HEK293 (cell line): ENCODE results near the gene PDCD7.

Experiments used
- CTCF ChIA-PET: fragments of 350-600 bp; formaldehyde crosslinking; extraction: SDS; loops from one replicate; lab custom pipeline; 2021; ENCODE audit warnings: antibody characterized with exemption; lab: Yijun Ruan, JAX
- POLR2A ChIA-PET: fragments of 300-600 bp; formaldehyde crosslinking; extraction: SDS; loops from one replicate; lab custom pipeline; 2020; ENCODE audit warnings: antibody characterized with exemption, inconsistent platforms; lab: Yijun Ruan, JAX
- H3K27ac ChIP-seq: fragments of 200-500 bp; sonication (Bioruptor generic); 2 replicates; pipeline ENCODE4 v1.5.1; 2014; ENCODE audit warnings: low read depth, low read length, control low read depth, inconsistent platforms; ENCODE audit errors: extremely low read depth
- H3K36me3 ChIP-seq, 2 experiments: fragments of 200-500 bp in 1 of 2; sonication (Bioruptor generic) in 1 of 2; 1 replicate in 1 of 2; 2 replicates in 1 of 2; pipeline ENCODE4 v1.5.1; 2014 to 2017; ENCODE audit warnings: inconsistent platforms in 2 of 2, low read length in 2 of 2; ENCODE audit not compliant: control insufficient read depth in 2 of 2, insufficient read depth in 1 of 2
- H3K4me1 ChIP-seq: fragments of 200-500 bp; sonication (Bioruptor generic); 2 replicates; pipeline ENCODE4 v1.5.1; 2014; ENCODE audit warnings: mild to moderate bottlenecking, low read length, inconsistent platforms; ENCODE audit not compliant: control insufficient read depth, insufficient read depth
- H3K4me3 ChIP-seq: 2 replicates; pipeline ENCODE4 v1.5.1; 2011; ENCODE audit warnings: low read depth, mild to moderate bottlenecking, control low read depth, low read length, moderate library complexity
- H3K9me3 ChIP-seq: fragments of 200-500 bp; sonication (Bioruptor generic); 2 replicates; pipeline ENCODE4 v1.5.1; 2014; ENCODE audit warnings: low read depth, low read length, inconsistent platforms; ENCODE audit not compliant: control insufficient read depth, insufficient read depth
- KLF7 ChIP-seq: fragments of 450-650 bp; formaldehyde crosslinking; IDR thresholded peaks from 2 replicates; pipeline ENCODE4 v1.5.1; 2016; ENCODE audit warnings: missing biosample characterization, missing genetic modification characterization, borderline replicate concordance
- KLF8 ChIP-seq: fragments of 450-650 bp; formaldehyde crosslinking; IDR thresholded peaks from 2 replicates; pipeline ENCODE4 v1.5.1; 2016; ENCODE audit warnings: missing biosample characterization, missing genetic modification characterization
- SCRT1 ChIP-seq: fragments of 450-650 bp; formaldehyde crosslinking; IDR thresholded peaks from 2 replicates; pipeline ENCODE4 v1.5.1; 2016; ENCODE audit warnings: missing biosample characterization, missing genetic modification characterization, borderline replicate concordance
- WT1 ChIP-seq: fragments of 450-650 bp; formaldehyde crosslinking; IDR thresholded peaks from 2 replicates; pipeline ENCODE4 v1.5.1; 2016; ENCODE audit warnings: missing biosample characterization, missing genetic modification characterization
- YY2 ChIP-seq: fragments of 450-650 bp; formaldehyde crosslinking; IDR thresholded peaks from 2 replicates; pipeline ENCODE4 v1.5.1; 2016; ENCODE audit warnings: missing biosample characterization, missing genetic modification characterization
- ZNF140 ChIP-seq: fragments of 450-650 bp; formaldehyde crosslinking; IDR thresholded peaks from 2 replicates; pipeline ENCODE4 v1.5.1; 2016; ENCODE audit warnings: missing biosample characterization, missing genetic modification characterization
- ZNF426 ChIP-seq: fragments of 450-650 bp; formaldehyde crosslinking; IDR thresholded peaks from 2 replicates; pipeline ENCODE4 v1.5.1; 2017; ENCODE audit warnings: missing biosample characterization, missing genetic modification characterization, mild to moderate bottlenecking, inconsistent platforms, moderate library complexity
- ZNF521 ChIP-seq: fragments of 450-650 bp; formaldehyde crosslinking; IDR thresholded peaks from 2 replicates; pipeline ENCODE4 v1.5.1; 2017; ENCODE audit warnings: missing biosample characterization, mild to moderate bottlenecking, missing genetic modification characterization
- ZNF654 ChIP-seq: fragments of 450-650 bp; formaldehyde crosslinking; IDR thresholded peaks from 2 replicates; pipeline ENCODE4 v1.5.1; 2016; ENCODE audit warnings: low read depth, missing biosample characterization, missing genetic modification characterization
- TF ChIP-seq, protein P1 (sequence below): fragments of 450-650 bp; formaldehyde crosslinking; IDR thresholded peaks from 2 replicates; pipeline ENCODE4 v1.5.1; 2016; ENCODE audit warnings: missing biosample characterization, missing genetic modification characterization
- TF ChIP-seq, protein P2 (sequence below): fragments of 450-650 bp; formaldehyde crosslinking; IDR thresholded peaks from 2 replicates; pipeline ENCODE4 v1.5.1; 2016; ENCODE audit warnings: missing biosample characterization, missing genetic modification characterization, borderline replicate concordance
- TF ChIP-seq, protein P3 (sequence below): fragments of 450-650 bp; formaldehyde crosslinking; IDR thresholded peaks from 2 replicates; pipeline ENCODE4 v1.5.1; 2016; ENCODE audit warnings: missing biosample characterization, missing genetic modification characterization

The PDCD7 gene

GRCh38 chr15:65067645-65068402 is 65.8 kb downstream of the PDCD7 start, which contains the start of gene RASL12:
Gene RASL12 (minus strand): TSS chr15:65067991. CDS start chr15:65067835, 156 bp downstream.
- ChIA-PET POLR2A (interaction anchor here (0.7 kb wide), 1 partner anchor 429 kb away, joined by 3 read pairs; no protein-coding TSS in a partner anchor), CTCF (interaction anchor here (1.1 to 1.5 kb wide), 2 partner anchors 14 to 15 kb away, joined by 3 to 8 read pairs; no protein-coding TSS in a partner anchor)
- Histone ChIP-seq H3K4me3 (no peak within 1 kb of the TSS), H3K9me3 (no peaks in the 10 kb centered on the region), H3K36me3 (no peaks in the 10 kb centered on the region), H3K4me1 (no peaks in the 10 kb centered on the region), H3K27ac (no peak within 1 kb of the TSS)
- TF ChIP-seq, protein P1, sequence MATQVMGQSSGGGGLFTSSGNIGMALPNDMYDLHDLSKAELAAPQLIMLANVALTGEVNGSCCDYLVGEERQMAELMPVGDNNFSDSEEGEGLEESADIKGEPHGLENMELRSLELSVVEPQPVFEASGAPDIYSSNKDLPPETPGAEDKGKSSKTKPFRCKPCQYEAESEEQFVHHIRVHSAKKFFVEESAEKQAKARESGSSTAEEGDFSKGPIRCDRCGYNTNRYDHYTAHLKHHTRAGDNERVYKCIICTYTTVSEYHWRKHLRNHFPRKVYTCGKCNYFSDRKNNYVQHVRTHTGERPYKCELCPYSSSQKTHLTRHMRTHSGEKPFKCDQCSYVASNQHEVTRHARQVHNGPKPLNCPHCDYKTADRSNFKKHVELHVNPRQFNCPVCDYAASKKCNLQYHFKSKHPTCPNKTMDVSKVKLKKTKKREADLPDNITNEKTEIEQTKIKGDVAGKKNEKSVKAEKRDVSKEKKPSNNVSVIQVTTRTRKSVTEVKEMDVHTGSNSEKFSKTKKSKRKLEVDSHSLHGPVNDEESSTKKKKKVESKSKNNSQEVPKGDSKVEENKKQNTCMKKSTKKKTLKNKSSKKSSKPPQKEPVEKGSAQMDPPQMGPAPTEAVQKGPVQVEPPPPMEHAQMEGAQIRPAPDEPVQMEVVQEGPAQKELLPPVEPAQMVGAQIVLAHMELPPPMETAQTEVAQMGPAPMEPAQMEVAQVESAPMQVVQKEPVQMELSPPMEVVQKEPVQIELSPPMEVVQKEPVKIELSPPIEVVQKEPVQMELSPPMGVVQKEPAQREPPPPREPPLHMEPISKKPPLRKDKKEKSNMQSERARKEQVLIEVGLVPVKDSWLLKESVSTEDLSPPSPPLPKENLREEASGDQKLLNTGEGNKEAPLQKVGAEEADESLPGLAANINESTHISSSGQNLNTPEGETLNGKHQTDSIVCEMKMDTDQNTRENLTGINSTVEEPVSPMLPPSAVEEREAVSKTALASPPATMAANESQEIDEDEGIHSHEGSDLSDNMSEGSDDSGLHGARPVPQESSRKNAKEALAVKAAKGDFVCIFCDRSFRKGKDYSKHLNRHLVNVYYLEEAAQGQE (tag by site-specific recombination), result no peak
- no peak for TF ChIP-seq KLF8 (tag by site-specific recombination)
- no peak for TF ChIP-seq ZNF521 (tag by site-specific recombination)
- TF ChIP-seq, protein P2, sequence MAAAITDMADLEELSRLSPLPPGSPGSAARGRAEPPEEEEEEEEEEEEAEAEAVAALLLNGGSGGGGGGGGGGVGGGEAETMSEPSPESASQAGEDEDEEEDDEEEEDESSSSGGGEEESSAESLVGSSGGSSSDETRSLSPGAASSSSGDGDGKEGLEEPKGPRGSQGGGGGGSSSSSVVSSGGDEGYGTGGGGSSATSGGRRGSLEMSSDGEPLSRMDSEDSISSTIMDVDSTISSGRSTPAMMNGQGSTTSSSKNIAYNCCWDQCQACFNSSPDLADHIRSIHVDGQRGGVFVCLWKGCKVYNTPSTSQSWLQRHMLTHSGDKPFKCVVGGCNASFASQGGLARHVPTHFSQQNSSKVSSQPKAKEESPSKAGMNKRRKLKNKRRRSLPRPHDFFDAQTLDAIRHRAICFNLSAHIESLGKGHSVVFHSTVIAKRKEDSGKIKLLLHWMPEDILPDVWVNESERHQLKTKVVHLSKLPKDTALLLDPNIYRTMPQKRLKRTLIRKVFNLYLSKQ (tag by site-specific recombination), result no peak
- no peak for TF ChIP-seq ZNF654 (tag by site-specific recombination)
- TF ChIP-seq WT1 (tag by site-specific recombination), result no peak
- TF ChIP-seq KLF7 (tag by site-specific recombination), result no peak
- TF ChIP-seq SCRT1 (tag by site-specific recombination), result no peak
- TF ChIP-seq, protein P3, sequence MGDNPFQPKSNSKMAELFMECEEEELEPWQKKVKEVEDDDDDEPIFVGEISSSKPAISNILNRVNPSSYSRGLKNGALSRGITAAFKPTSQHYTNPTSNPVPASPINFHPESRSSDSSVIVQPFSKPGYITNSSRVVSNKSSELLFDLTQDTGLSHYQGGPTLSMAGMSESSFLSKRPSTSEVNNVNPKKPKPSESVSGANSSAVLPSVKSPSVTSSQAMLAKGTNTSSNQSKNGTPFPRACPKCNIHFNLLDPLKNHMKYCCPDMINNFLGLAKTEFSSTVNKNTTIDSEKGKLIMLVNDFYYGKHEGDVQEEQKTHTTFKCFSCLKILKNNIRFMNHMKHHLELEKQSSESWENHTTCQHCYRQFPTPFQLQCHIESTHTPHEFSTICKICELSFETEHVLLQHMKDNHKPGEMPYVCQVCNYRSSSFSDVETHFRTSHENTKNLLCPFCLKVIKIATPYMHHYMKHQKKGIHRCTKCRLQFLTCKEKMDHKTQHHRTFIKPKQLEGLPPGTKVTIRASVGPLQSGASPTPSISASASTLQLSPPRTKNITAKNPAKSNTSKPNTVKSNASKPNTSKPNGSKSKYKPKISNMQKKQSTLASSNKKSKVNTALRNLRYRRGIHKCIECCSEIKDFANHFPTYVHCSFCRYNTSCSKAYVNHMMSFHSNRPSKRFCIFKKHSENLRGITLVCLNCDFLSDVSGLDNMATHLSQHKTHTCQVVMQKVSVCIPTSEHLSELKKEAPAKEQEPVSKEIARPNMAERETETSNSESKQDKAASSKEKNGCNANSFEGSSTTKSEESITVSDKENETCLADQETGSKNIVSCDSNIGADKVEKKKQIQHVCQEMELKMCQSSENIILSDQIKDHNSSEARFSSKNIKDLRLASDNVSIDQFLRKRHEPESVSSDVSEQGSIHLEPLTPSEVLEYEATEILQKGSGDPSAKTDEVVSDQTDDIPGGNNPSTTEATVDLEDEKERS (tag by site-specific recombination), result no peak
- no peak for TF ChIP-seq ZNF140 (tag by site-specific recombination)
- TF ChIP-seq YY2 (tag by site-specific recombination), result no peak
- TF ChIP-seq ZNF426 (tag by site-specific recombination), result no peak
